Osteocyte (in vitro differentiated cells): ENCODE data around the gene SLC2A9. TPM values are rescaled to one million over a fixed set of nuclear protein-coding genes. Genes with fewer than 3 reads are reported as not detected.

Source experiments
- DNase-seq: peaks from one replicate; pipeline ENCODE4 v3.0.0; 2021; ENCODE audit warnings: mixed read lengths; ENCODE audit not compliant: unreplicated experiment; ENCODE audit errors: extremely low spot score
- H3K27ac Mint-ChIP-seq: one replicate; pipeline ENCODE4 v1.8.0; 2021; ENCODE audit warnings: mild to moderate bottlenecking, mixed read lengths; ENCODE audit not compliant: unreplicated experiment
- H3K27me3 Mint-ChIP-seq: one replicate; pipeline ENCODE4 v1.8.0; 2021; ENCODE audit warnings: mixed read lengths; ENCODE audit not compliant: unreplicated experiment
- H3K36me3 Mint-ChIP-seq: one replicate; pipeline ENCODE4 v1.8.0; 2021; ENCODE audit warnings: mixed read lengths; ENCODE audit not compliant: unreplicated experiment
- H3K4me1 Mint-ChIP-seq: one replicate; pipeline ENCODE4 v1.8.0; 2021; ENCODE audit warnings: mixed read lengths; ENCODE audit not compliant: unreplicated experiment
- H3K4me3 Mint-ChIP-seq: one replicate; pipeline ENCODE4 v1.8.0; 2021; ENCODE audit warnings: mild to moderate bottlenecking, moderate library complexity, mixed read lengths; ENCODE audit not compliant: unreplicated experiment
- H3K9me3 Mint-ChIP-seq: one replicate; pipeline ENCODE4 v1.8.0; 2021; ENCODE audit warnings: mixed read lengths; ENCODE audit not compliant: unreplicated experiment
- CTCF ChIP-seq: fragments of 200-600 bp; sonication (generic); IDR thresholded peaks from 2 replicates; pipeline ENCODE4 v1.5.0; 2021; ENCODE audit warnings: antibody characterized with exemption, mild to moderate bottlenecking, moderate library complexity
- total RNA-seq: library from RNA; stranded (reverse); gene quantifications from 2 replicates; pipeline ENCODE4 v1.2.1, GENCODE V29; 2021

SLC2A9 gene
- total RNA-seq, 1 donor from 2014 or later, result 0.43 TPM

GRCh38 chr4:9929111-9929510 lies 92.2 kb downstream of the SLC2A9 start:
- H3K4me3 Mint-ChIP-seq, result no peak overlapping the region
- no peak for DNase-seq
- no peaks in the 10 kb centered on the region for H3K9me3 Mint-ChIP-seq
- TF ChIP-seq CTCF, result no peak
- no peaks in the 10 kb centered on the region for H3K4me1 Mint-ChIP-seq
- H3K27me3 Mint-ChIP-seq, result peaks cover 5% of the 10 kb centered on the region
- H3K27ac Mint-ChIP-seq, result no peak overlapping the region
- no peaks in the 10 kb centered on the region for H3K36me3 Mint-ChIP-seq

GRCh38 chr4:9927341-9928007 lies 93.8 kb downstream of the SLC2A9 start:
- peaks cover 5% of the 10 kb centered on the region for H3K27me3 Mint-ChIP-seq
- TF ChIP-seq CTCF, result no peak
- H3K9me3 Mint-ChIP-seq, result no peaks in the 10 kb centered on the region
- DNase-seq, result no peak
- no peak overlapping the region for H3K4me3 Mint-ChIP-seq
- H3K4me1 Mint-ChIP-seq, result no peaks in the 10 kb centered on the region
- no peaks in the 10 kb centered on the region for H3K36me3 Mint-ChIP-seq
- no peak overlapping the region for H3K27ac Mint-ChIP-seq

GRCh38 chr4:9926586-9926985 lies 94.7 kb downstream of the SLC2A9 start:
- Mint-ChIP-seq H3K4me1 (no peaks in the 10 kb centered on the region), H3K4me3 (no peak overlapping the region), H3K9me3 (no peaks in the 10 kb centered on the region), H3K27ac (no peak overlapping the region), H3K36me3 (no peaks in the 10 kb centered on the region), H3K27me3 (peaks cover 5% of the 10 kb centered on the region)
- no peak for TF ChIP-seq CTCF
- no peak for DNase-seq

DNA sequence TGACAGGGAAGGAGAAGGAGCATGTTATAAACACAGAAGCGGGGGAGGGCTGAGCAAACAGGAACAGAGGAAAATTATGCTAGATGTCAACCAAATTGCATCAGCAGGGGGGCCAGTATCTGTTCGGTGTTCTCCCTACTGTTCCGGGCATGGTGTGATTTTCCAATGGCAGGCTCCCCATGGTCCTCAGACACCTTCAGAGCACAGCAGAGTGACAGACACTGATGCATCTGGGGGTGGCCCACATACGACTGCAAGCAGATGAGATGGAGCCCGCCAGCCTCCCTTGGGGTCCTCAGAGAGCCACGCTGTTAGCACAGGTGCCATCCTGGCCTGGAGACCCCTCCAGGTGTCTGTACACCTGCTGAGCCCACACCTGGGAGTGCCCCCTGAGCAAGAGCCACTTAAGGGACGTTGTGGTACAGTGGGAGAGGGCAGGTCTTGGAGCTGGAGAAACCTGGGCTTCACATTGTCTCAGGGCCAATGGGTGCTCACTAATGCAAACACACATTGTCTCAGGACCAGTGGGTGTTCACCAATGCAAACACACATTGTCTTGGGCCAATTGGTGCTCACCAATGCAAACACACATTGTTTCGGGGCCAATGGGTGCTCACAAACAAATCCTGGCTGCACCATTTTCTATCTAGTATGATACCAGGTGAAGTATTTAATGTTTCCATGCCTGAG lies 95.4 kb downstream of the SLC2A9 start:
- H3K27ac Mint-ChIP-seq, result no peak overlapping the region
- H3K27me3 Mint-ChIP-seq, result peaks cover 2% of the 10 kb centered on the region
- no peak overlapping the region for H3K4me3 Mint-ChIP-seq
- no peaks in the 10 kb centered on the region for H3K9me3 Mint-ChIP-seq
- no peaks in the 10 kb centered on the region for H3K4me1 Mint-ChIP-seq
- no peak for TF ChIP-seq CTCF
- no peak for DNase-seq
- no peaks in the 10 kb centered on the region for H3K36me3 Mint-ChIP-seq

- no peak for DNase-seq
- no peaks in the 10 kb centered on the region for H3K9me3 Mint-ChIP-seq
- no peak overlapping the region for H3K27ac Mint-ChIP-seq
These were observed 96.5 kb downstream of the SLC2A9 start for GRCh38 chr4:9924750-9925149.

More at GRCh38 chr4:9924750-9925149, 96.5 kb downstream of the SLC2A9 start:
- no peaks in the 10 kb centered on the region for H3K4me1 Mint-ChIP-seq
- TF ChIP-seq CTCF, result no peak
- no peaks in the 10 kb centered on the region for H3K27me3 Mint-ChIP-seq
- no peak overlapping the region for H3K4me3 Mint-ChIP-seq
- no peaks in the 10 kb centered on the region for H3K36me3 Mint-ChIP-seq
